Cardiac atrium fibroblast (primary cell): ENCODE data around the gene OR51I1. TPM values are rescaled to one million over a fixed set of nuclear protein-coding genes. Genes with fewer than 3 reads are reported as not detected.

Experiments used
- total RNA-seq: library from RNA; depleted of rRNA; stranded (reverse); fragments of >200 nt; gene quantifications from 2 replicates; pipeline ENCODE4 v1.2.3, GENCODE V29; 2015

OR51I1 gene, protein sequence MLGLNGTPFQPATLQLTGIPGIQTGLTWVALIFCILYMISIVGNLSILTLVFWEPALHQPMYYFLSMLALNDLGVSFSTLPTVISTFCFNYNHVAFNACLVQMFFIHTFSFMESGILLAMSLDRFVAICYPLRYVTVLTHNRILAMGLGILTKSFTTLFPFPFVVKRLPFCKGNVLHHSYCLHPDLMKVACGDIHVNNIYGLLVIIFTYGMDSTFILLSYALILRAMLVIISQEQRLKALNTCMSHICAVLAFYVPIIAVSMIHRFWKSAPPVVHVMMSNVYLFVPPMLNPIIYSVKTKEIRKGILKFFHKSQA
- not detected in 2 replicates for total RNA-seq

DNA sequence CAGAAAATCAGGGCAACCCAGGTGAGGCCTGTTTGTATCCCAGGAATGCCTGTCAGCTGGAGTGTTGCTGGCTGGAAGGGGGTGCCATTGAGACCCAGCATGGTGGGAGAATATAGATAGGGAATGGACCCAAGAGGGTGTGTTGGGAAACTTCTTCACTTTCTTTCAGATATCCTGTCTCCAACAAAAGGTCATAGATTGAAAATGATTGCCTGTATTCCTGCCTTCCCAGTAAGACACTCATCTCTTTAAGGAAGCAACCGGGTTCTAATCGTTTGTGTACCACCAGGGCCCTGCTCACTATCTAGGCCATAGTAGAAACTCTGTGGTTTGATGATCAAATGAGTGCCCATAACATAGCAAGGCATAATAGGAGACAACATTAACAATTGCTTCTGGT is at the start of gene OR51I1:
Gene OR51I1, minus strand, starts transcription at position 101 of the 400 bp plus-strand sequence. Its CDS starts 0 bp downstream, at position 101.

GRCh38 chr11:5488385-5488784 is 47.1 kb upstream of the OR51I1 start, which contains the start of gene OR52D1:
OR52D1 (plus strand) TSS chr11:5488685; CDS start chr11:5488707, 22 bp downstream.

GRCh38 chr11:5449023-5449422 is 7.7 kb upstream of the OR51I1 start, which contains the start of gene OR51I2:
OR51I2 (plus strand) TSS chr11:5449323; CDS start chr11:5453489, 4,166 bp downstream.

GRCh38 chr11:5421811-5422210 is 19.5 kb downstream of the OR51I1 start, which contains the start of gene OR51Q1:
OR51Q1 (plus strand) TSS chr11:5422111; CDS start chr11:5422201, 90 bp downstream.

Other genes starting within 250 kb of the OR51I1 start
- gene OR51V1, start 240.8 kb downstream of the OR51I1 start, total RNA-seq, result not detected in 2 replicates
- not detected in 2 replicates for gene HBB, start 214.4 kb downstream of the OR51I1 start, total RNA-seq
- not detected in 2 replicates for gene HBD, start 207.0 kb downstream of the OR51I1 start, total RNA-seq
- not detected in 2 replicates for gene HBG1, start 191.7 kb downstream of the OR51I1 start, total RNA-seq
- gene HBG2, start 186.7 kb downstream of the OR51I1 start, total RNA-seq, result not detected in 2 replicates
- gene HBE1, start 171.6 kb downstream of the OR51I1 start, total RNA-seq, result not detected in 2 replicates
- gene OR51B4, start 139.6 kb downstream of the OR51I1 start, total RNA-seq, result not detected in 2 replicates
- not detected in 2 replicates for gene OR51B2, start 117.2 kb downstream of the OR51I1 start, total RNA-seq
- gene OR51B5, start 98.0 kb downstream of the OR51I1 start, total RNA-seq, result not detected in 2 replicates
- gene OR51B6, start 90.0 kb downstream of the OR51I1 start, total RNA-seq, result not detected in 2 replicates
- gene OR51M1, start 57.7 kb downstream of the OR51I1 start, total RNA-seq, result not detected in 2 replicates
- not detected in 2 replicates for gene OR51Q1, start 19.4 kb downstream of the OR51I1 start, total RNA-seq
- gene OR51I2, start 7.8 kb upstream of the OR51I1 start, total RNA-seq, result not detected in 2 replicates
- not detected in 2 replicates for gene OR52D1, start 47.2 kb upstream of the OR51I1 start, total RNA-seq
- gene UBQLN3, start 68.4 kb upstream of the OR51I1 start, total RNA-seq, result not detected in 2 replicates
- 0.36 TPM in 1 of 2 replicates, not detected in the other for gene UBQLNL, start 75.2 kb upstream of the OR51I1 start, total RNA-seq
- gene OR52H1, start 107.0 kb upstream of the OR51I1 start, total RNA-seq, result not detected in 2 replicates
- gene OR52B6, start 139.4 kb upstream of the OR51I1 start, total RNA-seq, result not detected in 2 replicates
- gene TRIM6, start 155.1 kb upstream of the OR51I1 start, total RNA-seq, result 0.32 and 0.72 TPM in 2 replicates
- gene TRIM34, start 183.5 kb upstream of the OR51I1 start, total RNA-seq, result 6.0 and 7.8 TPM in 2 replicates
- gene TRIM5, start 243.6 kb upstream of the OR51I1 start, total RNA-seq, result 12.0 and 16.2 TPM in 2 replicates
- gene TRIM22, start 248.3 kb upstream of the OR51I1 start, total RNA-seq, result 21.7 and 56.9 TPM in 2 replicates